AG04449 (cell line): ENCODE data around the gene ERMARD.

Source experiments
- CTCF ChIA-PET: fragments of 350-600 bp; formaldehyde crosslinking; extraction: SDS; loops from one replicate; lab custom pipeline; 2021; ENCODE audit warnings: antibody characterized with exemption; lab: Yijun Ruan, JAX
- POLR2A ChIA-PET: fragments of 400-600, 350-600 bp; formaldehyde crosslinking; extraction: SDS; loops from one replicate; lab custom pipeline; 2020; ENCODE audit warnings: antibody characterized with exemption, inconsistent platforms; lab: Yijun Ruan, JAX
- DNase-seq: peaks from one replicate; pipeline ENCODE4 v3.0.0-alpha.2; 2010; ENCODE audit warnings: low read depth, low spot score
- H3K4me3 ChIP-seq: 2 replicates; pipeline ENCODE4 v1.5.1; 2011; ENCODE audit warnings: low read depth, mild to moderate bottlenecking, control low read depth, low read length
- TF ChIP-seq, protein P1 (sequence below): IDR thresholded peaks from one replicate; pipeline ENCODE4 v1.5.1; 2011; ENCODE audit warnings: mild to moderate bottlenecking, moderate library complexity, low read length, control low read depth, inconsistent platforms; ENCODE audit not compliant: insufficient read depth; ENCODE audit errors: missing control alignments

Gene ERMARD

GRCh38 chr6:169783971-169784820 is 32.8 kb downstream of the ERMARD start:
- no peak overlapping the region for H3K4me3 ChIP-seq
- ChIA-PET CTCF (no interaction called here), POLR2A (no interaction called here)
- TF ChIP-seq, protein P1, sequence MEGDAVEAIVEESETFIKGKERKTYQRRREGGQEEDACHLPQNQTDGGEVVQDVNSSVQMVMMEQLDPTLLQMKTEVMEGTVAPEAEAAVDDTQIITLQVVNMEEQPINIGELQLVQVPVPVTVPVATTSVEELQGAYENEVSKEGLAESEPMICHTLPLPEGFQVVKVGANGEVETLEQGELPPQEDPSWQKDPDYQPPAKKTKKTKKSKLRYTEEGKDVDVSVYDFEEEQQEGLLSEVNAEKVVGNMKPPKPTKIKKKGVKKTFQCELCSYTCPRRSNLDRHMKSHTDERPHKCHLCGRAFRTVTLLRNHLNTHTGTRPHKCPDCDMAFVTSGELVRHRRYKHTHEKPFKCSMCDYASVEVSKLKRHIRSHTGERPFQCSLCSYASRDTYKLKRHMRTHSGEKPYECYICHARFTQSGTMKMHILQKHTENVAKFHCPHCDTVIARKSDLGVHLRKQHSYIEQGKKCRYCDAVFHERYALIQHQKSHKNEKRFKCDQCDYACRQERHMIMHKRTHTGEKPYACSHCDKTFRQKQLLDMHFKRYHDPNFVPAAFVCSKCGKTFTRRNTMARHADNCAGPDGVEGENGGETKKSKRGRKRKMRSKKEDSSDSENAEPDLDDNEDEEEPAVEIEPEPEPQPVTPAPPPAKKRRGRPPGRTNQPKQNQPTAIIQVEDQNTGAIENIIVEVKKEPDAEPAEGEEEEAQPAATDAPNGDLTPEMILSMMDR, result no peak
- no peak for DNase-seq

GRCh38 chr6:169784821-169785340 is 33.5 kb downstream of the ERMARD start:
- POLR2A ChIA-PET, result no interaction called here

GRCh38 chr6:169785566-169785965 is 34.1 kb downstream of the ERMARD start:
- POLR2A ChIA-PET, result no interaction called here
- no peak overlapping the region for H3K4me3 ChIP-seq
- CTCF ChIA-PET, result no interaction called here
- no peak for DNase-seq
- TF ChIP-seq, protein P1, result no peak

More at GRCh38 chr6:169784821-169785340, 33.5 kb downstream of the ERMARD start:
- no peak for DNase-seq
- TF ChIP-seq, protein P1, result no peak
- H3K4me3 ChIP-seq, result no peak overlapping the region
- CTCF ChIA-PET, result no interaction called here

DNA sequence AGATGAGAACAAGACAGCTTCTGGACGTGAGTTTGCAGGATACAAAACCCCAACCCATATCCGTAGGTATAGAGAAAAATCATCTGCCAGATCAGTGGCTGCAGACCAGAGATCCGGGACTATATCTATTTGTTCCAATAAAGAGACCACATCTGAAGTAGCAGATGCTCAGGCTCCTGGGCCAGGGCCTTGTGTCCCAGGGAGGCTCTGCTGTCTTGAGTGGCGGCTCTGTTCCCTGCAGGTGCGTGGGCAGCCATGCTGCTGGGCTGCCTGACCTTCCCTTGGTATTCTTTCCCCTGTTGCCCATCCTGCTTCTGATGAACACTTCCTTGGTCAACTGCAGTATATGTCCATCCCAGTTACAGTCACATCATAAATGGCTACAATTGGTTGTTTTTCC is 34.9 kb downstream of the ERMARD start:
- DNase-seq, result no peak
- TF ChIP-seq, protein P1, result no peak
- POLR2A ChIA-PET, result no interaction called here
- no peak overlapping the region for H3K4me3 ChIP-seq
- CTCF ChIA-PET, result no interaction called here

GRCh38 chr6:169787797-169788196 is 36.4 kb downstream of the ERMARD start:
- ChIA-PET POLR2A (no interaction called here), CTCF (interaction anchor here (1.1 to 4.8 kb wide), 6 partner anchors 18 to 741 kb away, joined by 3 to 156 read pairs (median 24); partner anchors contain the start of gene DLL1)
- no peak for DNase-seq
- TF ChIP-seq, protein P1, result no peak
- H3K4me3 ChIP-seq, result no peak overlapping the region

DNA sequence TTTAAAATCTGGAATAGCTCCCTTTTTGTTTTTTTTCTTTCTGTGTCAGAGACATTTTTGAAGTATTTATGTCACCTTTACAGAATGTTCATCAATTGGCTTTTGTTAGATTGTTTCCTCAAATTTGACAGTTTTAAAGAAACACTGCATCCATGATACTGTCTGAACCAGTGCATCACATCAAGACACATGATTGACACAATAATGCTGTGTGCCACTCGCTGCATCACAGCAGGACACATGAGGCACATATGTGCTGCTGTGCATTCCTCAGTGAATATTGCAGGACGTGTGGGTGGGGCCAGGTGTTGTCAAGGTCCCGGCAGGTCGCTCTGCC is 37.4 kb downstream of the ERMARD start:
- CTCF ChIA-PET, result interaction anchor here (1.0 to 4.8 kb wide), 12 partner anchors 10 to 763 kb away, joined by 3 to 156 read pairs (median 12); partner anchors contain the start of gene DLL1
- DNase-seq, result no peak
- TF ChIP-seq, protein P1, result no peak
- POLR2A ChIA-PET, result interaction anchor here (1.1 kb wide), 1 partner anchor 744 kb away, joined by 3 read pairs; no protein-coding TSS in a partner anchor
- no peak overlapping the region for H3K4me3 ChIP-seq
